ENCODE measurements around the gene NMNAT2. TPM values are rescaled to one million over a fixed set of nuclear protein-coding genes. Genes with fewer than 3 reads are reported as not detected.

The NMNAT2 gene
- total and polyA plus RNA-seq, 2 experiments from 2014 or later, result 3.6 to 10.0 TPM

GRCh38 chr1:183328371-183328770 lies 89.8 kb downstream of the NMNAT2 start:
- Mint-ChIP-seq H3K27me3 (ENCODE audit: insufficient read depth, low read depth, poor library complexity) (peaks cover 12% of the 10 kb centered on the region), H3K27ac (no peak overlapping the region), H3K36me3 (ENCODE audit: low read depth) (peaks cover under 1% of the 10 kb centered on the region; the same call in 1 of the 3 replicates), H3K4me1 (peaks cover 49% of the 10 kb centered on the region), H3K4me3 (no peak overlapping the region), H3K9me3 (no peaks in the 10 kb centered on the region)
- H3K27me3 ChIP-seq (ENCODE audit: insufficient read depth), result no peaks in the 10 kb centered on the region
- H3K4me1 ChIP-seq (ENCODE audit: insufficient read depth), result peaks cover 45% of the 10 kb centered on the region
- no peak overlapping the region for H3K4me3 ChIP-seq
- H3K36me3 ChIP-seq (ENCODE audit: insufficient read depth), result no peaks in the 10 kb centered on the region
- no peak for TF ChIP-seq NANOG (IDR thresholded peaks at IDR 0.05; ENCODE audit: borderline replicate concordance)
- H3K9me2 ChIP-seq (ENCODE audit: insufficient read depth), result no peaks in the 10 kb centered on the region
- H4K20me1 ChIP-seq (replicated peaks; ENCODE audit: insufficient read depth), result no peaks in the 10 kb centered on the region
- peaks cover 7% of the 10 kb centered on the region; the same call in 1 of the 2 replicates for H3F3A ChIP-seq (replicated peaks; ENCODE audit: low read depth)
- DNase-seq (ENCODE audit: low spot score) (no peak), ATAC-seq (no peak)
- H3K27ac ChIP-seq (ENCODE audit: low read depth), result no peak overlapping the region
- no peak overlapping the region for H3K4me2 ChIP-seq
- H2AFZ ChIP-seq, result no peak overlapping the region
- H3K79me2 ChIP-seq (replicated peaks; ENCODE audit: insufficient read depth), result no peaks in the 10 kb centered on the region

DNA sequence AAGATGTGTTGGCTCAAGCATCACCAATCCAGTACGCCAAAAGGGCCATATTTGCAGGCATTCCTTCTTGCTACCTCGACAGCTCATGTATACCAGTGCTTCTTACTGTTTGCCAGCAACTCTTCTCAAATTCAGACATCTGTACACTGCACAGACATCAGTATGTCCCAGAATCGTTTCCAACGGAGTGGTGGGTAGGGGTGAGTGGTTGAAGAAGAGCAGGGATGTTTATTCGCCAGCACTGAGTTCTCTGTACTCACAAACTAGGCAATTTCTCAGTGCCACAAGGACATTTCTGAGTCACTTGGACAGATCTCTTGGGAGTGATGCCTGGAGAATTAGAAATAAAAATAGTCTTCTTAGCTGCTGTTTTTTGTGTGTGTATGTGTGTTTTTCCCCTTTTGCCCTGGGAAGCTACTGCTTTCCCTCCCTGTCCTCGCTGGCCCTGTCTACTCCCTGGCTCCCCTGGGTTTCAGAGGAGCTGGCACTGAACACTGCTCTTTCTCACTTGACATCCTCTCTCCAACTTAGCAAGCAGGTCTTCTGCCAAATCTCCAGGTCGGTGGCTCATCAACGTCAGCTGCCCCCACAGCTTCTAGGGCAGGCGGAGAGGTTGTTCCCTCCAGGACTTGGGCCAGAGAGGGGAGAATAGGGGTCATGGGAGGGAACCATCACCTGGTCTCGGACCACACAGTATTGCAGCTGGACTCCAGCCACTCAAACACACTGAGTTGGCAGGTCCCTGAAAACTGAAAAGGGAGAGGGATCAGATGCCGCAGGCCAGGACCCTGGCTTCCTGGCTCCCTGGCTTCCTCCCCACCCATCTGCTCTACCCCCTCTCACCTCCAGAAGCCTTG lies 90.5 kb downstream of the NMNAT2 start:
- Mint-ChIP-seq H3K27ac (no peak overlapping the region), H3K36me3 (ENCODE audit: low read depth) (peaks cover 5% of the 10 kb centered on the region), H3K27me3 (ENCODE audit: insufficient read depth, low read depth, poor library complexity) (peaks cover 12% of the 10 kb centered on the region), H3K9me3 (no peaks in the 10 kb centered on the region), H3K4me3 (no peak overlapping the region), H3K4me1 (peaks cover 51% of the 10 kb centered on the region)
- H3K4me2 ChIP-seq, result no peak overlapping the region
- H3K4me1 ChIP-seq (ENCODE audit: insufficient read depth), result peaks cover 47% of the 10 kb centered on the region
- DNase-seq (ENCODE audit: low spot score) (no peak), ATAC-seq (no peak)
- H2AFZ ChIP-seq, result no peak overlapping the region
- H3K4me3 ChIP-seq, result no peak overlapping the region
- peaks cover 7% of the 10 kb centered on the region; the same call in 1 of the 2 replicates for H3F3A ChIP-seq (replicated peaks; ENCODE audit: low read depth)
- no peaks in the 10 kb centered on the region for H3K36me3 ChIP-seq (ENCODE audit: insufficient read depth)
- H3K27me3 ChIP-seq (ENCODE audit: insufficient read depth), result no peaks in the 10 kb centered on the region
- no peak overlapping the region for H3K27ac ChIP-seq (ENCODE audit: low read depth)
- no peaks in the 10 kb centered on the region for H4K20me1 ChIP-seq (replicated peaks; ENCODE audit: insufficient read depth)
- H3K9me2 ChIP-seq (ENCODE audit: insufficient read depth), result peaks cover 4% of the 10 kb centered on the region; the same call in 1 of the 2 replicates
- no peaks in the 10 kb centered on the region for H3K79me2 ChIP-seq (replicated peaks; ENCODE audit: insufficient read depth)
- TF ChIP-seq ZNF114 (CRISPR knock-in tag; IDR thresholded peaks at IDR 0.05), result no peak
- no peak for TF ChIP-seq CREB1 (CRISPR knock-in tag; IDR thresholded peaks at IDR 0.05; ENCODE audit: low read depth)
- TF ChIP-seq ZNF462 (CRISPR knock-in tag; IDR thresholded peaks at IDR 0.05), result no peak
- TF ChIP-seq, protein P1, sequence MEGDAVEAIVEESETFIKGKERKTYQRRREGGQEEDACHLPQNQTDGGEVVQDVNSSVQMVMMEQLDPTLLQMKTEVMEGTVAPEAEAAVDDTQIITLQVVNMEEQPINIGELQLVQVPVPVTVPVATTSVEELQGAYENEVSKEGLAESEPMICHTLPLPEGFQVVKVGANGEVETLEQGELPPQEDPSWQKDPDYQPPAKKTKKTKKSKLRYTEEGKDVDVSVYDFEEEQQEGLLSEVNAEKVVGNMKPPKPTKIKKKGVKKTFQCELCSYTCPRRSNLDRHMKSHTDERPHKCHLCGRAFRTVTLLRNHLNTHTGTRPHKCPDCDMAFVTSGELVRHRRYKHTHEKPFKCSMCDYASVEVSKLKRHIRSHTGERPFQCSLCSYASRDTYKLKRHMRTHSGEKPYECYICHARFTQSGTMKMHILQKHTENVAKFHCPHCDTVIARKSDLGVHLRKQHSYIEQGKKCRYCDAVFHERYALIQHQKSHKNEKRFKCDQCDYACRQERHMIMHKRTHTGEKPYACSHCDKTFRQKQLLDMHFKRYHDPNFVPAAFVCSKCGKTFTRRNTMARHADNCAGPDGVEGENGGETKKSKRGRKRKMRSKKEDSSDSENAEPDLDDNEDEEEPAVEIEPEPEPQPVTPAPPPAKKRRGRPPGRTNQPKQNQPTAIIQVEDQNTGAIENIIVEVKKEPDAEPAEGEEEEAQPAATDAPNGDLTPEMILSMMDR (conservative IDR thresholded peaks at IDR 0.05; ENCODE audit: low read depth in 2 of 2), result no peak
- no peak for TF ChIP-seq STAT1 (IDR thresholded peaks at IDR 0.05; ENCODE audit: unreplicated experiment)
- no peak for TF ChIP-seq EZH2phosphoT487 (IDR thresholded peaks at IDR 0.05; ENCODE audit: unreplicated experiment)
- no peak for TF ChIP-seq NANOG (IDR thresholded peaks at IDR 0.05; ENCODE audit: borderline replicate concordance)
- no peak for TF ChIP-seq JUNB (IDR thresholded peaks at IDR 0.05; ENCODE audit: unreplicated experiment)
- TF ChIP-seq POLR2AphosphoS5 (IDR thresholded peaks at IDR 0.05; ENCODE audit: low read depth), result no peak
- no peak for TF ChIP-seq ZNF331 (CRISPR knock-in tag; IDR thresholded peaks at IDR 0.05; ENCODE audit: low read depth)
- no peak for TF ChIP-seq EZH2 (IDR thresholded peaks at IDR 0.05; ENCODE audit: low read depth, unreplicated experiment)
- TF ChIP-seq ETS1 (IDR thresholded peaks at IDR 0.05), result no peak
